ENCODE data around the gene TBC1D2.

Gene TBC1D2

GRCh38 chr9:98218562-98219363 is 36.7 kb downstream of the TBC1D2 start:
- no peak for DNase-seq (ENCODE audit: low spot score)

DNA sequence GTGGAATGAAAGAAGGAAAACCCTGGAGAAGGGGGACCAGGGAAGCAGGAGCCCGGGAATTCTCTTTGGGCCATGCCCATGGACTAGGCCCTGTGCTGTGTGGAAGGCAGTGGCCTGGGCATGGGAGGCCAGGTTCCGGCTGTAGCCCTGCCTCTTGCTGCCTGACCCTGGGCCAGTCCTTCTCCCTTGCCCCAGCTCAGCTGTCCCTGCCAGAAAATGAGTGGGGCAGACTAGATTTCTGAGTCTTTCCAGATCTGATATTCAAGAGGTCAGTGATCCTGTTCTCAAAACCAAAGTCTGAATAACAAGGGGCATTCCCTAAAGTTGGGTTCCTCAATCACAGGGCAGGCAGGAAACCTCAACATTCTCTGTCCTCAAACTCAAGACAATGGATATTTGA is 38.2 kb downstream of the TBC1D2 start:
- no peak for DNase-seq (ENCODE audit: low spot score)

DNA sequence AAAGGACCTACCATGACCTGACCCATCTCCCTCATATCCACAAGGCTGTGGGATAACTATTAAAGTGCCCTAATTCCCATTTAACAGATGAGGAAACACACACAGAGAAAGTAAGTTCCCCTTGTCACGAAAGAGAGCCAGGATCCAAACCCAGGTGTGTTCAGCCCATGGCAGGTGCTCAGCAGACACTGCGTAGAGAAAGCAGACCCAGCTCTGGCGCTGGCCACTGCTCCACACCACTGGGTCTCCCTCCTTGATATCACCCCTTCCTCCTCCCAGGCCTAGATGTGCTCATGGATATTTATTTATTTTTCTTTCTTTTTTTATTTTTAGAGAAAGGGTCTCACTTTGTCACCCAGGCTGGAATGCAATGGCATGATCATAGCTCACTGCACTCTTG is 39.1 kb downstream of the TBC1D2 start:
- DNase-seq (ENCODE audit: low spot score) = no peak

DNA sequence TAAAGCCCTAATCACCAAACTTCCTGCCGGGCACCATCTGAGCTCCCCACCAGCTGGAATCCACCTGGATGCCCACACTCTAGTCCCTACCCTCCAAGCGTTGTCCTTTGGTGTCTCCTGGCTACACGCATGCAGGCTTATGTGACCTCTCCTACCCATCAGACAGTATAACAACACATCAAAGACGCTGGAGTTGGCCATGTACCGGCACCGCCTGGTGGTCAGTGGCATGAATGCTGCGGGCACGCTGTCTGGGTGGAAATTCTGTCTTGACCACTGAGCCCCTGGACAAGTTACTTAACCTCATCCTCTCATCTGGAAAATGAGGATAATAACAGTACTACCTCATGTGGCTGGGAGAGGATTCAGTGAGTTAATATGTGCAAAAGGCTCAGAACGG is 39.6 kb downstream of the TBC1D2 start:
- peak; percentile 58 for DNase-seq (ENCODE audit: low spot score)

- DNase-seq (ENCODE audit: low spot score) = no peak
Measured at GRCh38 chr9:98215271-98215670, 40.2 kb downstream of the TBC1D2 start.

DNA sequence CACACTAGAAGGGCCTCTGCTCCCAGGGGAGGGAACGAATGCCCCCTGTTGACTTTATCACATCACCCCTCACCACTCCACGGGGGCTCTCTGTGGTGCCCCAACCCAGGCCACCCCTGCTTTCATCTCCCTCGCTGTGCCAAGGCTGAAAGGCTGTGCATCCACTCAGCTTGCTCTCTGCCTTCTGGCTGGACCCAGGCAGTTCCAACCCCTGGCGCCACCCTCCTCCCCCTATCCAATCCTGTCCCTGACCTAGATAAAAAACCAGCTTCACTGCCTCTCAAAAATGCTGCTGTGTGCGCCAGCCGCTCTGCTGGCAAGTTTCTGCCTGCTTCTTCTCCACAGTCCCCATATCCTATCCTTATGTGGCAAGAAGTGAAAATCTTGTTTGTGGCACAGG is 40.6 kb downstream of the TBC1D2 start:
- no peak for DNase-seq (ENCODE audit: low spot score)

DNA sequence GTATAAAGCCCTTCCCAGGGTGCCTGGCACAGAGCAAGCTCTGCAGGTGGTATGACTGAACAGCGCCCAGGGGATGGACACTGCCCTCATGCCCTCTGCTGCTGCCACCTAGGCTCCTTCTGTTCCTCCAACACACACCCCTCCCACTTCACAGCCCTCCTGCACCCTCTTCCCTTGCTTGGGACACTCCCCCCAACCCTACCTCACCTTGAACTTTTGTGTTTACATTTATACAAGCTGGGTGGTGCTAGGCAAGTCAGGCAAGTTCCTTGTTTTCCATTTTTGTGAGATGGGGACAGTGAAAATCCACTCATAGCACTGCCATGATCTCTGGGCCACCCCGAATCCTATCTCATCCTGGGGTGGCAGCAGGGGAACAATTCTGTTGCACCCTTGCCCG is 44.2 kb downstream of the TBC1D2 start:
- DNase-seq (ENCODE audit: low spot score) = no peak

GRCh38 chr9:98210435-98210834 is 45.0 kb downstream of the TBC1D2 start:
- no peak for DNase-seq (ENCODE audit: low spot score)

DNA sequence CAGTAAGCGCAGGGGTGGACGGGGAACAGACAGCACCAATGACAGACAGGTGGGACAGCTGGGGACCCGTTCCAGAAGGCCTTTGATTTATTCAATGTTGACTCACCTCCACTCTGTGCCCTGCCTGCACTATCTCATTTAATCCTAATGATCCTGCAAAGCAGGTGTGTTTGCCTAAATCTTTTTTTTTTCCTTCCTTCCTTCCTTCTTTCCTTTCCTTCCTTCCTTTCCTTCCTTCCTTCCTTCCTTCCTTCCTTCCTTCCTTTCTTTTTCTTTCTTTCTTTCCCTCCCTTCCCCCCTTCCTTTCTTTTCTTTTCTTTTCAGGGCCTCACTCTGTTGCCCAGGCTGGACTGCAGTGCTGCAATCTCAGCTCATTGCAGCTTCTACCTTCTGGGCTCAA is 45.9 kb downstream of the TBC1D2 start:
- no peak for DNase-seq (ENCODE audit: low spot score)

DNA sequence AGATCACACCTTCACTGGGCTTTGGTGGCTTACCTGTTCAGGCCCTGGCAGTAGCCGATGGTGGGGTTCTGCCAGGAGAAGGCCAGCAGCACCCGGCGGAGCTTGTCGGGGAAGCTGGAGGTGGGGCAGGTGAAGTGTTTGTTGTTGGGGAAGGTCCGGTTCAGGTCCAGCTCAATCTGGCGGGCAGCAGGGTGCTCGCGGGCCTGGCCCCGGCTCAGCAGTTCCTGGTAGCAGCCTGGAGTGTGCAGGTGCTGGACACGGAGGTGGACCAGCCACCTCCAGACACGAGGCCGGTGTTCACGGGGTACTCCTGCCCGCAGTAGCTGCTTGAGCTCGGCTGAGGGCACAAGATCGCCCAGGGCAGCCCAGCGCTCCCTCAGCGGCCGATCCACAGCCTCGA is 46.8 kb downstream of the TBC1D2 start:
- no peak for DNase-seq (ENCODE audit: low spot score)

DNA sequence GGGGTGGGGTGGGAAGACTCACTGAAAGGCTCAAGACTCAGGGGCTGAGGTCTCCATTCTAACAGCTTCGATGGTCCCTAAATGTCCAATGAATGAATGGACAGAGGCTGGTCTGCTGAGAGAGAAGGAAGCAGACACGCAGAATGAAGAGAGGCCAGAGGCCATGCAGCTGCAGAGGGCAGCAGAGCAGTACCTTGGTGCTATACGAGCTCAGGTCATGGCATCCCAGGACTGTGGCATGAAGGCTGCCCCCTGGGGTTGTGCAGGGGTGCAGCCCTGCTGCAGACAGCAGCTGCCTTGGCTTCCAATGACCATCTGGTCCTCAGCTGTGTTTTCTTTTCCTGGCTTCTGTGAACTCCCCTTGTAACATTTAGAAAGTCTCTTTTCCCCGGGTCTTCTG is 47.8 kb downstream of the TBC1D2 start:
- DNase-seq (ENCODE audit: low spot score) = no peak

- no peak for DNase-seq (ENCODE audit: low spot score)
Measured at GRCh38 chr9:98206754-98207153, 48.7 kb downstream of the TBC1D2 start.

- no peak for DNase-seq (ENCODE audit: low spot score)
Measured at GRCh38 chr9:98204692-98205091, 50.8 kb downstream of the TBC1D2 start.

DNA sequence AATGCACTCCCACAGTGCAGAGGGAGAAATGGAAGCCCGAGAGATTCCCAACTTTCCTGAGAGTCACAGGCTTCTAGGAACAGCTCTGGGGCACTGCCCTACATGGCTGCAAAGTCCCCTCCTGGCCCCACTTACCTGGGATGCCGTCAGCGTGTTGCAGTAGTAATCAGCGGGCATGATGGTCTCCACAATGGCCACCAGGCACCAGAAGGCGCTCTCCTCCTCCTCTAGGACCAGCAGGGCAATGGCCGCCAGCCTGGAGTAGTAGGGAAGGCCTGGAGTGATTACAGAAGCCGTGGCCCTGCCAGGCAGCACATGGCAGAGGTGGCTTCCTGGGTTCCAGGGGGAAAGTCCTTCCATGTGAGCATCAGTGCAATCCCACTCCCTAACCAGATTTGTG is 52.3 kb downstream of the TBC1D2 start:
- DNase-seq (ENCODE audit: low spot score) = no peak

DNA sequence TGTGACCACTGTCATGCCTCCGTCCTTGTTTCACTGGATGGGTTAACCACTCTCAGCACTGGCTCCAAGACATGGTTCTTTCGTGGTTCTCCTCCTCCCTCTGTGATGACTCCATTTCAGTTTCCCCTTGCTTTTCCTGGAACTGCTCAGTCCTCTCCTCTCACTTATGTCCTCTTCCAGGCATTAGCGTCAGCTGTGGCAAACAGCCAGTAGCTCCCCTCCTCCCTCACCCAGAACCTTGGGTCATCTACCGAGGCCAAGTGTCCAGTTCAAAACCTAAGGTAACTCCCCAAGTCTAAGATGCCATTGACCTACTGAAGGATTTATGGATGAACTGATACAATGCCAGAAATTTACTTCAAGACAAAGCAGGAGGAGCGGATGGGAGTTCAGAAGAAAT is 53.2 kb downstream of the TBC1D2 start:
- no peak for DNase-seq (ENCODE audit: low spot score)

- DNase-seq (ENCODE audit: low spot score) = no peak
Measured at GRCh38 chr9:98201749-98202148, 53.7 kb downstream of the TBC1D2 start.

- no peak for DNase-seq (ENCODE audit: low spot score)
Measured at GRCh38 chr9:98201102-98201501, 54.3 kb downstream of the TBC1D2 start.

- DNase-seq (ENCODE audit: low spot score) = no peak
Measured at GRCh38 chr9:98199388-98200033, 55.9 kb downstream of the TBC1D2 start.

- DNase-seq (ENCODE audit: low spot score) = no peak
Measured at GRCh38 chr9:98195671-98196070, 59.8 kb downstream of the TBC1D2 start.

DNA sequence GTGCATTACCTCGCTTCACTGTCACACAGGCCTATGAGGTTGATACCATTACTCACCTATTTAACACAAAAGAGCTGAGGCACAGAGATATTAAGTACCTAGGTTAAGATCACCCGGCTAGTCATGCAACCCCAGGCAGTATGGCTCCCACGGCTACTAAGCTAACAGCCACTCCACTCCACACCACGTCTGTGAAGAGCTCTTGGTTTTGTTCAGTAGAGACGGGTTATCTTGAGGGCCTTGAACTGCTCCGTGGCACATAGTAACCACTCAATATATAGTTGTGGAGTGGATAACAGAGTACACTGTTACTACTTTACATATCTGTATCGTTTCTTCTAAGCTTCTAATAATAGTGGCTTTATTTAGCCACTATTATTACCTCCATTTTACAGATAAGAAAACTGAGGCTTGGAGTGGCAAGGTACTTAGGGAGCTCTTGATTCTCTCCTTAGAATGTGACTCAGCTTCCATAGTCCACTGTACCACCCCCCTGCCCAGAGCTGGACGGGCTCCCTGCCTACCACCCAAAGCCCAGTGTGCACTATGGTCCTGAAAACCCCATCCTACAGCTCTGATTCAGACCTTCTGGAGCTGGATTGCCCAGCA is 62.0 kb downstream of the TBC1D2 start:
- DNase-seq (ENCODE audit: low spot score) = no peak

GRCh38 chr9:98192503-98193335 is 62.7 kb downstream of the TBC1D2 start, which contains the start of gene CORO2A:
CORO2A (minus strand) TSS chr9:98192637; CDS start chr9:98157660, 34,977 bp downstream.
- peak; percentile 93 for DNase-seq (ENCODE audit: low spot score)

Data from AG08396 (cell line).